GM20431 (cell line): Measurements from ENCODE around the gene CYP2C9.
"Not testable (repeated sequence)": the region's sequence is repeated elsewhere in the genome, so short reads cannot be mapped to it uniquely, and the experiment has no call there.

Source experiments
- in situ Hi-C: fragments of 300-500 bp; cut with MseI, MboI; formaldehyde crosslinking; loops from one replicate; pipeline ENCODE4 v1.15.0; 2020; ENCODE audit warnings: low sequenced_read_pairs; ENCODE audit not compliant: unreplicated experiment

Gene CYP2C9

GRCh38 chr10:94938383-94938782, at the start of gene CYP2C9:
Gene CYP2C9 (plus strand): TSS chr10:94938658. CDS start chr10:94938683, 25 bp downstream.
- in situ Hi-C loops = no loop called here

- in situ Hi-C loops = no loop called here
Measured at GRCh38 chr10:94889123-94889522, 49.3 kb upstream of the CYP2C9 start.

DNA sequence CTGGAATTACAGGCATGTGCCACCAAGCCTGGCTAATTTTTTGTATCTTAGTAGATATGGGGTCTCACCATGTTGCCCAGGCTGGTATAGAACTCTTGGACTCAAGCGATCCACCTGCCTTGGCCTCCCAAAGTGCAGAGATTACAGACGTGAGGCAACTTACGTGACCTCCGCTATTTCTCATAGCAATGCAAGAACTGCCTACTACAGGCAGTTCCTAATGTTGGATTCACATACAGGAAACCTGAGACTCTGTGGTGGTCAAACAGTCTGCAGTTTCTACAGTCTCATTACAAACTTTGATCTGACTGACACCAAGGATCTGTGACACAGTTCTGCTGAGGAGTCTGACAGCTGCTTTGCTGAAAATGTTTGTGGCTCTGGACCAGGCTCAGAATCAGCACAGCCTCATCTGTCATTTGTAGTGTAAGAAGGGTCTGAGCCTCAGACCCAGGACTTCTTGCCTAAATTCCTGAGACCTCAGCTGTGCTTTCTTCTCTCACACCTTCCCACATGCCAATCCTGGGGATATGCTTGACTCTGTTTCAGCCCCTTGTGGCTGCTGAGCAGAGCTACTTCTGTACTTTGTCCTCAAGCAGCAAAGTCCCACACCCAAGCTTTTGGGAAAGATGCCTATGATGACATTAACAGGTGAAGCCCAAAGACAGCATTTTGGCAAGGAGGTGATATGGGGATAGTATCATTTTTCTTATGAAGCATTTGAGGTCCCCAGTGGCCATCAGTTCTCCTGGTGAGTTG, 48.0 kb upstream of the CYP2C9 start:
- in situ Hi-C loops = no loop called here

DNA sequence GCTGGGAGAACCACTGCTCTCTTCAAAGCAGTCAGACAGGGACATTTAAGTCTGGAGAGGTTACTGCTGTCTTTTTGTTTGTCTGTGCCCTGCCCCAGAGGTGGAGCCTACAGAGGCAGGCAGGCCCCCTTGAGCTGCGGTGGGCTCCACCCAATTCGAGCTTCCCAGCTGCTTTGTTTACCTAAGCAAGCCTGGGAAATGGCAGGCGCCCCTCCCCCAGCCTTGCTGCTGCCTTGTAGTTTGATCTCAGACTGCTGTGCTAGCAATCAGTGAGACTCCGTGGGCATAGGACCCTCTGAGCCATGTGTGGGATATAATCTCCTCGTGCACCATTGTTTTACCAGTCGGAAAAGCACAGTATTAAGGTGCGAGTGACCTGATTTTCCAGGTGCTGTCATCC, 40.0 kb upstream of the CYP2C9 start:
- in situ Hi-C loops = not testable (repeated sequence)

- in situ Hi-C loops = no loop called here
Measured at GRCh38 chr10:94902080-94902479, 36.4 kb upstream of the CYP2C9 start.

GRCh38 chr10:94902570-94902969, 35.9 kb upstream of the CYP2C9 start:
- in situ Hi-C loops = no loop called here

DNA sequence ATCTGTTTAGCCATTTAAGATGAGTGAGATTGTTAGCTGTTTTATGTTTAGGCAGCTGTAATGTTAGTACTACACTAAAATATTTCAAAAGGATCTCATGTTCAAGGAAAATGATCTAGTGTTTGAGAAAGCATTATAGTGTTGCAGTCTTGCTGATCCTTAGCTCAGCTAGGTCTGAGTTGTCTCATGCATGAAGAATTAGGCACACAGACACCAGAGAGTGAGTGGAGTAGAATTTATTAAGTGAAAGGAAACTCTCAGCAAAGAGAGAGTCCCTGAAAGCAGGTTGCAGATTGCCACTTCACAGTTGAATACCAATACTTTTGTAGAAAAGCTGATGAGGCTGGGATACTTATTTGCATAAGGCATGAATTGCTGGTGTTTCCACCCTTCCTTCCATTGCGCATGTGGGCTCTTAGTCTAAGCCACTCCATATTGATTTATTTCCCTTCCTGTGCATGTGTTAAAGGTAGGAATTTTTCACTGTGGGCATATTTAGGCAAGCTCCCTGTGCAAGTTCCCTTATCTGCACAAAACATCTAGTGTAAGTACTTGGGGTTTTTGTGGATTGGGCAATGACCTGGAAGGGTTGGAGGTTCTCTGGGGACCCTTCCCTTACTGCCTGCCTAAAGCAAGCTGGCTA, 33.8 kb upstream of the CYP2C9 start:
- in situ Hi-C loops = not testable (repeated sequence)

- in situ Hi-C loops = no loop called here
Measured at GRCh38 chr10:94916423-94916822, 22.0 kb upstream of the CYP2C9 start.

DNA sequence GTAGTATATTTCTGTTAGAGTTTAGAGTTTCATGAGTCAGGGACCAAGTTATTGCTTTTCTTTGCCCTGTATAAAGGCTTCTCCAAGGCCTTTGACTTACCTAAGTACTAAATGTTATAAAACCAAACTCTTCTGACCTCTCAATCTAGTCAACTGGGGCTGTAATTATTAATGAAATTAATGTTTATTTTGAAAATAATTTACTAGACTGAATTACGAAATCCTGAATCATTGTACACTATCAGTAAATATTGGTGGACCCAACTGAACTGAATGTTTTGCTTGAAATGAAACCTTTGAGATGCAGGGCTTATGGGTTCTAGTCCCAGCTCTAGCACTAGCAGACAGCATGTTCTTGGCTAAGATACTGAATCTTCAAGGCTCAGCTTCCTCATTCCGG, 1.7 kb upstream of the CYP2C9 start:
- in situ Hi-C loops = no loop called here

DNA sequence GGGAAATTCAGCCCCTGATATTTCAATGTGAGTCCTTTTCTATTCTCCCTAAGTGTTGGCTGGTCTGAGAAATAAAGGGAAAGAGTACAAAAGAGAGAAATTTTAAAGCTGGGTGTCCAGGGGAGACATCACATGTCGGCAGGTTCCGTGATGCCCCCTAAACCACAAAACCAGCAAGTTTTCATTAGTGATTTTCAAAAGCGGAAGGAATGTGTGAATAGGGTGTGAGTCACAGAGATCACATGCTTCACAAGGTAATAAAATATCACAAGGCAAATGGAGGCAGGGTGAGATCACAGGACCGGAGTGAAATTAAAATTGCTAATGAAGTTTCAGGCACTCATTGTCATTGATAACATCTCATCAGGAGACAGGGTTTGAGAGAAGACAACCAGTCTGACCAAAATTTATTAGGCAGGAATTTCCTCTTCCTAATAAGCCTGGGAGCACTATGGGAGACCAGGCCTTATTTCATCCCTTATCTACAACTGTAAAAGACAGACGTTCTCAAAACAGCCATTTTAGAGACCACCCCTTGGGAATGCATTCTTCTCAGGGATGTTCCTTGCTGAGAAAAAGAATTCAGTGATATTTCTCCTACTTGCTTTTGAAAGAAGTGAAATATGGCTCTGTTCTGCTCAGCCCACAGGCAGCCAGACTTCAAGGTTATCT, 5.1 kb downstream of the CYP2C9 start:
- in situ Hi-C loops = not testable (repeated sequence)

GRCh38 chr10:94946181-94946580, 7.7 kb downstream of the CYP2C9 start:
- in situ Hi-C loops = not testable (repeated sequence)

DNA sequence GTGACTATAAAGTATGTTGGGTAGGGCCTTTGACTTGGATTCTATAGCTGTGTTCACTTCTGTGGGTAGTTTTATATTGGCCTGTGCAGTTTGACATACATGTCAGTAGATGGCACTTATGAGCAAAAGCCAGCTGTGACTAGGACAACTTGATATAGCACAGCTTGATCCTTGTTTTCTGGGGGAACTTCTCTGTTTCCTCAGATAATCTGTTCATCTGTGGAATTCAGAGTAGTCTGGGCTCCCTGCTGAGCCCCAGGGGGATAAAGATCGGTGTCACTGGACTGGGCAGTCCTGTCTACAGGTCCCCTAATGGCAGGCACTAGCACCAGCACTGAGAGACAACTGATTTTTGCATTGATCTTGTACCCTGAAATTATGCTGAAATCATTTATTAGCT, 25.4 kb downstream of the CYP2C9 start:
- in situ Hi-C loops = no loop called here

DNA sequence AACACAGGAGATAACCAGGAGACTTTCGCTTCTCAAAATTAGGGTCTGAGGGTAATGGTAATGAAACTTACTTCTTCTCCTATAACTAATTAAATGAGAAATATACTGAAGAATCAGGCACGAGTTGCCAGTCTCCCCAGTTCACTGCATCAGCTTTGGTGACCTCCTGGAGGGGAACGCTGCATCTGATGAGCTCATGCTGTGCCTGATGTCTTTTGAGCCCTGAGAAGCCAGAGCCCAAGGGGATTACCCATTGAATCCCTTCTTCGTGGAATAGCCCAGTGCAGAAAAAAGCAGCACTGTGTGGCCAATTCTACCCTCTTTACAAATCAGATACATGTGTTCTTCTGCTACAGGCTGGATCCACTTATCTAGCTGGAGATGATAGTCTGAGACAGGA, 45.1 kb downstream of the CYP2C9 start:
- in situ Hi-C loops = no loop called here

- in situ Hi-C loops = no loop called here
Measured at GRCh38 chr10:94989192-94989591, 50.7 kb downstream of the CYP2C9 start.

GRCh38 chr10:94991243-94991888, 52.9 kb downstream of the CYP2C9 start:
- in situ Hi-C loops = no loop called here

- in situ Hi-C loops = no loop called here
Measured at GRCh38 chr10:94992811-94993210, 54.4 kb downstream of the CYP2C9 start.

- in situ Hi-C loops = no loop called here
Measured at GRCh38 chr10:94997741-94998174, 59.3 kb downstream of the CYP2C9 start.

GRCh38 chr10:95026461-95026860, 88.0 kb downstream of the CYP2C9 start:
- in situ Hi-C loops = no loop called here

DNA sequence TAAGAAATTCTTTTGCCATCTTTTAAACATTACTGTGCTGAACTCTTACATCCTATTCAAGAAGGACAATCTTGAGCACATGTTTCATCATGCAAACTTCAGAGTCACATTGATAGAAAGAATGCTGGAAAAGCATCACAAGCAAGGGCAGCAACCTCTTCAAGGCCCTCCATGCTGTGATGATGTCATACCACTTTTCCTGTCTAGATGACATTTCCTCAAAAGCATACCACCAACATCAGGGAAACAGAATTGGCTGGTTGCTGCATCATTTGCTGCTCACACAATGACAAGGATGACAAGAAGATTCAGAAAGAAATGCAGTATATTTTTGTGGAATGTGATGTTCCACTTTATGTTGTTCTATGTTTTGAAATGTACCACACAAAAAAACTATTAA, 93.2 kb downstream of the CYP2C9 start:
- in situ Hi-C loops = no loop called here

GRCh38 chr10:95034401-95034800, 95.9 kb downstream of the CYP2C9 start:
- in situ Hi-C loops = no loop called here
